H1 (cell line): ENCODE measurements around the gene KLHDC10. TPM values are rescaled to one million over a fixed set of nuclear protein-coding genes. Genes with fewer than 3 reads are reported as not detected.

Experiments used
- CTCF ChIA-PET: fragments of 300-600 bp; sonication (Branson Sonifier 250); formaldehyde crosslinking; loops from one replicate; lab custom pipeline; 2021; ENCODE audit not compliant: partially characterized antibody; lab: Charles Lee
- POLR2A ChIA-PET: fragments of 300-600 bp; sonication (Branson Sonifier 250); formaldehyde crosslinking; loops from one replicate; lab custom pipeline; 2021; ENCODE audit warnings: inconsistent platforms; ENCODE audit not compliant: partially characterized antibody; lab: Charles Lee
- DNase-seq, 2 experiments: peaks; one replicate each; pipeline versions ENCODE4 v3.0.0 to v3.0.0-alpha.2; 2010 to 2022; ENCODE audit warnings: low spot score in 2 of 2, low read depth in 1 of 2, mixed read lengths in 1 of 2
- FAIRE-seq: peaks from 2 replicates; lab custom pipeline; 2011; peaks lifted over from hg19 to GRCh38; lab: Jason Lieb, UNC
- H2AFZ ChIP-seq: 2 replicates; pipeline ENCODE4 v1.8.1; 2012; ENCODE audit warnings: low read length, inconsistent platforms
- H2AK5ac ChIP-seq: 2 replicates; pipeline ENCODE4 v1.6.1; 2013; ENCODE audit warnings: low read depth, low read length
- H2BK120ac ChIP-seq: replicated peaks from 2 replicates; pipeline ENCODE3; 2013; ENCODE audit warnings: low read depth, low read length, inconsistent platforms
- H2BK12ac ChIP-seq: 2 replicates; pipeline ENCODE4 v1.6.1; 2013; ENCODE audit warnings: low read depth, low read length
- H2BK15ac ChIP-seq: 2 replicates; pipeline ENCODE4 v1.6.1; 2013; ENCODE audit warnings: low read length
- H2BK20ac ChIP-seq: 2 replicates; pipeline ENCODE4 v1.6.1; 2013; ENCODE audit warnings: low read length
- H2BK5ac ChIP-seq: 2 replicates; pipeline ENCODE4 v1.6.1; 2013; ENCODE audit warnings: low read depth, low read length
- H3K14ac ChIP-seq: 2 replicates; pipeline ENCODE4 v1.6.1; 2013; ENCODE audit warnings: inconsistent platforms; ENCODE audit not compliant: insufficient read length
- H3K18ac ChIP-seq: 2 replicates; pipeline ENCODE4 v1.6.1; 2013; ENCODE audit warnings: low read length; ENCODE audit errors: extremely low read depth
- H3K23ac ChIP-seq: 2 replicates; pipeline ENCODE4 v1.6.1; 2013; ENCODE audit warnings: inconsistent platforms; ENCODE audit not compliant: insufficient read length
- H3K23me2 ChIP-seq: 2 replicates; pipeline ENCODE4 v1.6.1; 2013; ENCODE audit warnings: low read depth, low read length
- H3K27ac ChIP-seq: 2 replicates; pipeline ENCODE4 v1.6.1; 2011; ENCODE audit warnings: low read depth, low read length, inconsistent platforms
- H3K27me3 ChIP-seq, 4 experiments: replicated peaks in 1 of 4; 1 replicate in 1 of 4; 2 replicates in 3 of 4; pipeline versions ENCODE4 v1.6.1 to v1.8.1; 2011 to 2013; ENCODE audit warnings: low read length in 3 of 4, mild to moderate bottlenecking in 3 of 4, inconsistent platforms in 2 of 4, mixed read lengths in 2 of 4, moderate library complexity in 1 of 4; ENCODE audit not compliant: control insufficient read depth in 3 of 4, insufficient read depth in 3 of 4; ENCODE audit errors: extremely low read depth in 1 of 4
- H3K36me3 ChIP-seq, 4 experiments: 2 replicates each; pipeline versions ENCODE4 v1.6.1 to v1.8.1; 2011 to 2013; ENCODE audit warnings: mild to moderate bottlenecking in 4 of 4, low read length in 3 of 4, moderate library complexity in 2 of 4, control low read depth in 1 of 4, inconsistent platforms in 1 of 4; ENCODE audit not compliant: insufficient read depth in 4 of 4, control insufficient read depth in 2 of 4
- H3K4ac ChIP-seq: replicated peaks from 2 replicates; pipeline ENCODE3; 2013; ENCODE audit warnings: low read length, low read depth, mixed read lengths, inconsistent platforms; ENCODE audit not compliant: insufficient read length
- H3K4me1 ChIP-seq, 4 experiments: replicated peaks in 1 of 4; 1 replicate in 1 of 4; 2 replicates in 3 of 4; pipeline versions ENCODE4 v1.6.1 to v1.8.1; 2011 to 2013; ENCODE audit warnings: low read length in 3 of 4, inconsistent platforms in 2 of 4, mixed read lengths in 1 of 4; ENCODE audit not compliant: insufficient read depth in 4 of 4, control insufficient read depth in 3 of 4
- H3K4me2 ChIP-seq, 2 experiments: 2 replicates each; pipeline versions ENCODE4 v1.6.1 to v1.8.1; 2011 to 2013; ENCODE audit warnings: low read depth in 2 of 2, low read length in 2 of 2, control low read depth in 1 of 2, inconsistent platforms in 1 of 2, mild to moderate bottlenecking in 1 of 2; ENCODE audit not compliant: insufficient read depth in 1 of 2
- H3K4me3 ChIP-seq, 4 experiments: fragments of 200-600, 300-600 bp in 1 of 4; sonication (generic), shearing (Covaris generic), sonication (Bioruptor Twin) in 1 of 4; 2 replicates each; pipeline versions ENCODE4 v1.5.1 to v1.8.1; 2011 to 2016; ENCODE audit warnings: low read length in 4 of 4, low read depth in 3 of 4, control low read depth in 2 of 4, inconsistent platforms in 2 of 4, mild to moderate bottlenecking in 2 of 4, mixed read lengths in 1 of 4, moderate library complexity in 1 of 4; ENCODE audit not compliant: insufficient read depth in 2 of 4; ENCODE audit errors: extremely low read depth in 1 of 4
- H3K56ac ChIP-seq: replicated peaks from 2 replicates; pipeline ENCODE3; 2013; ENCODE audit warnings: low read depth, mild to moderate bottlenecking, mixed read lengths, low read length, inconsistent platforms; ENCODE audit not compliant: insufficient read length
- H3K79me1 ChIP-seq: 2 replicates; pipeline ENCODE4 v1.6.1; 2013; ENCODE audit warnings: low read depth, low read length, control low read depth
- H3K79me2 ChIP-seq, 2 experiments: 2 replicates each; pipeline versions ENCODE4 v1.6.1 to v1.8.1; 2012 to 2013; ENCODE audit warnings: low read length in 2 of 2, mild to moderate bottlenecking in 2 of 2, inconsistent platforms in 1 of 2; ENCODE audit not compliant: insufficient read depth in 2 of 2, control insufficient read depth in 1 of 2
- H3K9ac ChIP-seq, 4 experiments: replicated peaks in 1 of 4; 1 replicate in 1 of 4; 2 replicates in 3 of 4; pipeline versions ENCODE4 v1.6.1 to v1.8.1; 2011 to 2013; ENCODE audit warnings: low read depth in 3 of 4, low read length in 3 of 4, control low read depth in 2 of 4, mild to moderate bottlenecking in 2 of 4, moderate library complexity in 2 of 4, inconsistent platforms in 1 of 4; ENCODE audit errors: extremely low read depth in 1 of 4
- H3K9me3 ChIP-seq, 2 experiments: 2 replicates each; pipeline versions ENCODE4 v1.6.1 to v1.8.1; 2012 to 2013; ENCODE audit warnings: mild to moderate bottlenecking in 2 of 2, moderate library complexity in 2 of 2, control low read depth in 1 of 2, inconsistent platforms in 1 of 2, low read depth in 1 of 2, low read length in 1 of 2, mixed read lengths in 1 of 2; ENCODE audit not compliant: insufficient read depth in 2 of 2
- H4K20me1 ChIP-seq, 2 experiments: replicated peaks in 1 of 2; 2 replicates each; pipeline versions ENCODE3 to v1.8.1; 2011 to 2013; ENCODE audit warnings: inconsistent platforms in 2 of 2, low read length in 2 of 2, mild to moderate bottlenecking in 1 of 2; ENCODE audit not compliant: insufficient read depth in 2 of 2, control insufficient read depth in 1 of 2
- H4K5ac ChIP-seq: 2 replicates; pipeline ENCODE4 v1.6.1; 2013; ENCODE audit warnings: low read length, low read depth, mixed read lengths, inconsistent platforms; ENCODE audit not compliant: insufficient read length
- H4K8ac ChIP-seq: 2 replicates; pipeline ENCODE4 v1.8.0; 2013; ENCODE audit warnings: mild to moderate bottlenecking, moderate library complexity, low read length, inconsistent platforms; ENCODE audit not compliant: insufficient read depth; ENCODE audit errors: extremely low read depth
- H4K91ac ChIP-seq: replicated peaks from 2 replicates; pipeline ENCODE3; 2013; ENCODE audit warnings: low read length, mixed read lengths, inconsistent platforms; ENCODE audit not compliant: insufficient read length
- HDAC6 ChIP-seq: IDR thresholded peaks from one replicate; pipeline ENCODE4 v1.7.1; 2012; ENCODE audit warnings: low read depth, mild to moderate bottlenecking, inconsistent platforms, low read length, moderate library complexity
- KDM4A ChIP-seq: IDR thresholded peaks from one replicate; pipeline ENCODE4 v1.7.1; 2012; ENCODE audit warnings: low read depth, mild to moderate bottlenecking, moderate library complexity, low read length, inconsistent platforms; ENCODE audit not compliant: severe bottlenecking
- POU5F1 ChIP-seq: IDR thresholded peaks from 2 replicates; pipeline ENCODE4 v1.6.1; 2011; ENCODE audit warnings: low read depth, mild to moderate bottlenecking, low read length, moderate library complexity
- WGBS, 2 experiments: shearing (Covaris generic) in 1 of 2; methylation state at CpG; one replicate each; pipeline versions ENCODE4 v1.1.6 to v1.1.7; 2013 to 2015; ENCODE audit warnings: low lambda C conversion rate in 2 of 2, mixed read lengths in 2 of 2, inconsistent platforms in 1 of 2, low coverage in 1 of 2, missing lambda C conversion rate in 1 of 2; ENCODE audit not compliant: insufficient replicate concordance in 2 of 2, insufficient coverage in 1 of 2, insufficient read length in 1 of 2; ENCODE audit errors: extremely low coverage in 1 of 2, missing lambda C conversion rate in 1 of 2; 5-methylcytosine and 5-hydroxymethylcytosine counted together
- polyA plus RNA-seq, 7 experiments: library from polyadenylated mRNA; depleted of rRNA in 3 of 7; stranded (reverse) in 5 of 7; unstranded in 2 of 7; fragments of >200 nt in 5 of 7; fragments of 200-250 nt in 2 of 7; gene quantifications; 1 replicate in 5 of 7; 2 replicates in 1 of 7; 4 replicates in 1 of 7; pipeline versions ENCODE4 v1.2.1 to v1.2.3, GENCODE V29; 2011 to 2013; ENCODE audit warnings: missing spikeins in 2 of 7, mixed read lengths in 2 of 7
- total RNA-seq: library from RNA; stranded (reverse); fragmentation: NEBNext Ultra II Directional; extraction: Animal tissue kit (Norgen Biotek cat#: 25700); gene quantifications from 2 replicates; pipeline ENCODE4 v1.2.1, GENCODE V29; 2021

The KLHDC10 gene
- total and polyA plus RNA-seq, 2 of the 8 experiments (the other 6 are each of a cell fraction or from before 2014, with no cell fraction given): 6.6 to 14.5 TPM

DNA sequence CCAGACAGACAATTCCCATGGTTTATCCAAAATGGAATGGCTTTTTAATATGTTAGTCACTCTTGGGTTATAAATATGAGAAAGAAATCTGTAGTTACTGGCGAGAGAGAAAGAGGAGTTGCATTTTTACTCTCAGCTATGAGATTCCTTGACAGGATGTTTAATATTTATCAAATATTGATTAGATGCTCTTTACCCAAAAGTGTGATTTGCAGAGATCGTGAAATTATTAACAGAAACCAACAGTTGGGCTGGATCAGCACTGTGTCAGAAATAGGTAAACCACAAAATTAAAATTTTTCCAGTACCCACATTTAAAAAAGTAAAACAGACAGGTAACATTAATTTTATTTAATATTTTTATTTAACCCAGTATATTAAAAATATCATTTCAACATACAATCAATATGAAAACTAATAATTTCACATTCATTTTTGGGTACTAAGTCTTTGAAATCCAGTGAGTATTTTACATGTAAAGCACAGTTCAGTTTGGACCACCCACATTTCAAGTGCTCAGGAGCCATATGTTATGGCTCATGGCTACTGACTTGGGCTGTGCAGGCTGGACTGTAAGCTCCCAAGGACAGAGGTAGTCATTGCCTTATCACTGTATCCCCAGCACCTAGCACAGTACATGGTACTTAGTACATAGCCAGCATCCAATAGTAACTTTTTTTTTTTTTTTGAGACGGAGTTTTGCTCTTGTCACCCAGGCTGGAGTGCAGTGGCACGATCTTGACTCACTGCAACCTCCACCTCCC lies 42.5 kb downstream of the KLHDC10 start:
- Histone ChIP-seq H3K27me3 (no peaks in the 10 kb centered on the region), H2BK20ac (no peak overlapping the region), H3K9ac (no peak overlapping the region), H4K5ac (no peak overlapping the region), H3K4me2 (no peak overlapping the region), H3K4ac (no peak overlapping the region), H3K36me3 (no peaks in the 10 kb centered on the region), H2AK5ac (no peak overlapping the region), H2AFZ (no peak overlapping the region), H4K91ac (no peak overlapping the region), H3K4me3 (no peak overlapping the region), H2BK120ac (no peak overlapping the region), H3K14ac (no peak overlapping the region), H3K56ac (no peak overlapping the region), H3K23ac (no peak overlapping the region), H3K23me2 (no peaks in the 10 kb centered on the region), H4K8ac (no peak overlapping the region), H3K79me2 (no peaks in the 10 kb centered on the region), H2BK15ac (no peak overlapping the region), H3K4me1 (no peaks in the 10 kb centered on the region), H3K79me1 (no peaks in the 10 kb centered on the region), H2BK12ac (no peak overlapping the region), H3K9me3 (no peaks in the 10 kb centered on the region), H3K18ac (no peak overlapping the region), H4K20me1 (peaks cover 0 to 4% of the 10 kb centered on the region in 2 experiments), H3K27ac (no peak overlapping the region), H2BK5ac (no peak overlapping the region)
- no peak for FAIRE-seq
- CTCF ChIA-PET: interaction anchor here (0.6 to 1.2 kb wide), 3 partner anchors 29 to 553 kb away, joined by 4 read pairs; no protein-coding TSS in a partner anchor
- TF ChIP-seq KDM4A (no peak), POU5F1 (no peak), HDAC6 (no peak)
- WGBS, 2 experiments: 86% methylated on average over 4 of the region's 4 CpGs; no CpG with 5 or more reads in 1 of the 2 experiments
- POLR2A ChIA-PET: interaction anchor here (0.7 kb wide), 1 partner anchor 609 kb away, joined by 4 read pairs; no protein-coding TSS in a partner anchor
- no peak for DNase-seq
